K562 (cell line): ENCODE measurements around the gene LENEP. TPM values are rescaled to one million over a fixed set of nuclear protein-coding genes. Genes with fewer than 3 reads are reported as not detected.
A peak's percentile ranks its signal among the peaks of the same experiment; 100 is the strongest.

Experiments used
- BCOR ChIP-seq: fragments of 450-650 bp; IDR thresholded peaks from 2 replicates; pipeline ENCODE4 v1.6.1; 2016
- CAMTA2 ChIP-seq: fragments of 250-450 bp; sonication (Bioruptor Pico); conservative IDR thresholded peaks from 2 replicates; pipeline ENCODE4 v1.5.1; 2022
- COPS2 ChIP-seq: fragments of 450-650 bp; conservative IDR thresholded peaks from 2 replicates; pipeline ENCODE4 v1.6.1; 2016; ENCODE audit warnings: mild to moderate bottlenecking, moderate library complexity
- EGR1 ChIP-seq: fragments of 450-650 bp; conservative IDR thresholded peaks from 2 replicates; pipeline ENCODE4 v1.6.1; 2017; ENCODE audit warnings: mild to moderate bottlenecking
- ELF1 ChIP-seq: fragments of 200-800 bp; sonication (Bioruptor generic); IDR thresholded peaks from 2 replicates; pipeline ENCODE4 v1.6.1; 2016; ENCODE audit warnings: missing genetic modification characterization, missing compliant biosample characterization
- FOXK1 ChIP-seq: sonication (generic); formaldehyde crosslinking; IDR thresholded peaks from 2 replicates; pipeline ENCODE4 v1.8.0; 2022; ENCODE audit warnings: missing genetic modification reagents, mild to moderate bottlenecking, borderline replicate concordance
- NCOA4 ChIP-seq: fragments of 450-650 bp; IDR thresholded peaks from 2 replicates; pipeline ENCODE4 v1.6.1; 2018; ENCODE audit warnings: mild to moderate bottlenecking; ENCODE audit not compliant: partially characterized antibody
- NFE2 ChIP-seq: IDR thresholded peaks from 2 replicates; pipeline ENCODE4 v1.6.1; 2014; ENCODE audit warnings: antibody characterized with exemption, low read depth
- NR2C1 ChIP-seq, 2 experiments: fragments of 450-650 bp; IDR thresholded peaks; 2 replicates each; pipeline ENCODE4 v1.6.1; 2017; ENCODE audit warnings: mild to moderate bottlenecking in 2 of 2, antibody characterized with exemption in 1 of 2, inconsistent platforms in 1 of 2, missing compliant biosample characterization in 1 of 2, missing genetic modification characterization in 1 of 2
- NR4A1 ChIP-seq, 2 experiments: fragments of 250-450 bp in 1 of 2; fragments of 450-650 bp in 1 of 2; sonication (Bioruptor Pico) in 1 of 2; IDR thresholded peaks; 2 replicates each; pipeline versions ENCODE4 v1.4.0 to v1.6.1; 2016 to 2020; ENCODE audit warnings: mild to moderate bottlenecking in 2 of 2, missing compliant biosample characterization in 1 of 2, missing genetic modification characterization in 1 of 2, moderate library complexity in 1 of 2
- POLR2B ChIP-seq: fragments of 450-650 bp; IDR thresholded peaks from 2 replicates; pipeline ENCODE4 v1.6.1; 2018; ENCODE audit warnings: low read depth; ENCODE audit not compliant: partially characterized antibody
- PYGO2 ChIP-seq: fragments of 450-650 bp; IDR thresholded peaks from 2 replicates; pipeline ENCODE4 v1.6.1; 2016; ENCODE audit warnings: mild to moderate bottlenecking, missing genetic modification characterization, moderate library complexity, missing compliant biosample characterization
- SAFB2 ChIP-seq: fragments of 200-400 bp; formaldehyde crosslinking; IDR thresholded peaks from 2 replicates; pipeline ENCODE4 v1.6.1; 2018; ENCODE audit warnings: borderline replicate concordance, low read length, low read depth, moderate library complexity; ENCODE audit not compliant: severe bottlenecking
- SIN3B ChIP-seq: fragments of 450-650 bp; IDR thresholded peaks from 2 replicates; pipeline ENCODE4 v1.6.1; 2017; ENCODE audit warnings: low read depth, mild to moderate bottlenecking, moderate library complexity
- SMAD4 ChIP-seq: fragments of 250-450 bp; sonication (Bioruptor Pico); conservative IDR thresholded peaks from 2 replicates; pipeline ENCODE4 v1.8.0; 2021; ENCODE audit warnings: inconsistent platforms, mild to moderate bottlenecking, moderate library complexity
- SMARCE1 ChIP-seq: fragments of 450-650 bp; IDR thresholded peaks from 2 replicates; pipeline ENCODE4 v1.7.1; 2016; ENCODE audit warnings: mild to moderate bottlenecking
- SREBF2 ChIP-seq: sonication (generic); formaldehyde crosslinking; IDR thresholded peaks from 2 replicates; pipeline ENCODE4 v1.4.0; 2020; ENCODE audit warnings: mild to moderate bottlenecking, missing genetic modification reagents
- SRSF9 ChIP-seq: fragments of 200-400 bp; formaldehyde crosslinking; IDR thresholded peaks from 2 replicates; pipeline ENCODE4 v1.6.1; 2017; ENCODE audit warnings: low read depth, low read length, borderline replicate concordance
- TAF15 ChIP-seq: fragments of 200-400 bp; formaldehyde crosslinking; IDR thresholded peaks from 2 replicates; pipeline ENCODE4 v1.6.1; 2017; ENCODE audit warnings: mild to moderate bottlenecking, low read depth, low read length, moderate library complexity
- TAL1 ChIP-seq: fragments of 450-650 bp; IDR thresholded peaks from 2 replicates; pipeline ENCODE4 v1.6.1; 2016; ENCODE audit warnings: mild to moderate bottlenecking
- TCF3 ChIP-seq: sonication (generic); formaldehyde crosslinking; IDR thresholded peaks from 2 replicates; pipeline ENCODE4 v1.4.0; 2020; ENCODE audit warnings: mild to moderate bottlenecking, missing genetic modification reagents
- TEAD1 ChIP-seq, 2 experiments: fragments of 450-650 bp in 1 of 2; sonication (generic) in 1 of 2; formaldehyde crosslinking; IDR thresholded peaks; 2 replicates each; pipeline versions ENCODE4 v1.4.0 to v1.8.0; 2020 to 2022; ENCODE audit warnings: mild to moderate bottlenecking in 2 of 2, missing genetic modification reagents in 1 of 2
- TFAM ChIP-seq: fragments of 250-450 bp; sonication (Bioruptor Pico); conservative IDR thresholded peaks from 2 replicates; pipeline ENCODE4 v1.5.0; 2021; ENCODE audit warnings: mild to moderate bottlenecking, moderate library complexity
- ZBTB17 ChIP-seq: fragments of 450-650 bp; formaldehyde crosslinking; IDR thresholded peaks from 2 replicates; pipeline ENCODE4 v1.4.0; 2020; ENCODE audit warnings: mild to moderate bottlenecking
- polyA plus RNA-seq, 8 experiments: library from polyadenylated mRNA; depleted of rRNA in 4 of 8; stranded (reverse) in 5 of 8; unstranded in 3 of 8; fragments of >200 nt; fragmentation: Nextera tagmentation in 2 of 8; fragmentation: Illumina TruSeq in 1 of 8; extraction: Ambion mirVana in 2 of 8; extraction: Trizol in 1 of 8; gene quantifications; 2 replicates each; pipeline versions ENCODE4 v1.2.1 to v1.2.3, GENCODE V29; 2011 to 2014; ENCODE audit warnings: inconsistent platforms in 1 of 8, missing spikeins in 1 of 8
- total RNA-seq, 7 experiments: library from RNA; depleted of rRNA in 6 of 7; stranded (reverse); fragments of >200 nt in 6 of 7; fragmentation: Illumina TruSeq in 2 of 7; extraction: Trizol in 2 of 7; gene quantifications; 2 replicates each; pipeline versions ENCODE4 v1.2.1 to v1.2.3, GENCODE V29; 2011 to 2021; ENCODE audit warnings: low replicate concordance in 1 of 7
- TF ChIP-seq, protein P1 (sequence below), 2 experiments: fragments of 450-650 bp; IDR thresholded peaks; 2 replicates each; pipeline ENCODE4 v1.6.1; 2016
- TF ChIP-seq, protein P2 (sequence below): sonication (generic); formaldehyde crosslinking; IDR thresholded peaks from 2 replicates; pipeline ENCODE4 v1.8.0; 2022; ENCODE audit warnings: missing genetic modification reagents, mild to moderate bottlenecking, borderline replicate concordance

LENEP gene
- total and polyA plus RNA-seq, 9 of the 15 experiments (the other 6 are each of a cell fraction or from before 2014, with no cell fraction given): 0.23 to 0.87 (median 0.67) TPM; not detected in 5

DNA sequence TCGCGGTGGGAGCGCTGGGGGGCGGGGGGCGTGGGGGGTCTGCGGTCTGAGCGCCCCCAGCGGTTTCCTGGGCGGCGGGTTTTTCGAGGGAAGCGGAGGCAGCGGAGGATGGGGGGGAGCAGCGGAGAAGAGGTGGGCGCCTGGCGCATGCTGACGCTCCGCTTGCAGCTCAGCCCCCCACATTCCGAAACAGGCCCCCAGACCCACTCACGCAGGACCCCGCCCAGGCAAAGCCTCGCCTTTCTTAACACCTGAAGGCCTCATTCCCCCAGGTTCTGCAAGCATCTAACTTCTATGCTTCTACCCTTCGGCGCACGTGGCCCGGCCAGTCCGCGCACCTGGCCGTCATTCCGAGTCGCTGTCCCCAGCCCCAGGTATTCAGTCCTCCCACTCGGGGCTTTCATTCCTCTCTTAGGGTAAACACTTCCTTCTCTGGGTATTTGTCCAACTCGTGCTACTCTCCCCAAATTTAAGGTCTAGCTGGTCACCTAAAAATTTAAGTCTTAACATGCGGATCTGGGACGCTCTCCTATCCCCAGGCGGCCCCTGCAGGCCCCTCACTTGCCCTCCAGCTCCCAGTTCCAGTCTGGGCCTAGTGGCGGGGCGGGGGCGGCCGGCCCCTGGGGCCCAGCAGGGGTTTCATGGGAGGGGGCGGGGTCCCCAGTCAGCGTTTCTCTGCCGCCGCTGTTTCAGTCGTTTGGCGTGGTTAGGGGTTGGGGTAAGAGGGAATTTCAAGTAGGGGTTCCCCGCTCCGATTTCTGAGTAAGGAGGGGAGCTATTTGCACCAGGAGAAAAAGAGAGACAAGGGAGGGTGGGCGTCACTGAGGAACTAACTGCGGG is 6.4 kb downstream of the LENEP start (continued):
- TF ChIP-seq TAF15 (no peak), EGR1 (peak; percentile 88), TAL1 (no peak), NR2C1 (IDR thresholded peaks at IDR 0.05) (no peak), NR2C1 (tag; IDR thresholded peaks at IDR 0.05) (no peak), PYGO2 (tag) (no peak), FOXK1 (CRISPR knock-in tag) (no peak; the same call in 1 of the 2 replicates), SMARCE1 (0 out of 2 replicates have a peak, but pooled peaks have one; percentile 13), TFAM (no peak), NFE2 (0 out of 2 replicates have a peak, but pooled peaks have one; percentile 5), BCOR (no peak), COPS2 (no peak), NCOA4 (no peak), SREBF2 (CRISPR knock-in tag) (no peak), POLR2B (peak; percentile 58), ELF1 (tag) (peak; percentile 23; the same call in 1 of the 2 replicates), SAFB2 (no peak), SMAD4 (no peak), CAMTA2 (CRISPR knock-in tag) (no peak), TEAD1 (CRISPR knock-in tag; IDR thresholded peaks at IDR 0.05) (peak in 1 of 2 experiments; percentile 28; a peak in 1 of 4 replicates), TCF3 (CRISPR knock-in tag) (no peak), NR4A1 (CRISPR knock-in tag; IDR thresholded peaks at IDR 0.05) (no peak), NR4A1 (tag; IDR thresholded peaks at IDR 0.05) (peak; percentile 51), SRSF9 (no peak), ZBTB17 (CRISPR knock-in tag) (no peak), SIN3B (no peak)
- TF ChIP-seq, protein P1, sequence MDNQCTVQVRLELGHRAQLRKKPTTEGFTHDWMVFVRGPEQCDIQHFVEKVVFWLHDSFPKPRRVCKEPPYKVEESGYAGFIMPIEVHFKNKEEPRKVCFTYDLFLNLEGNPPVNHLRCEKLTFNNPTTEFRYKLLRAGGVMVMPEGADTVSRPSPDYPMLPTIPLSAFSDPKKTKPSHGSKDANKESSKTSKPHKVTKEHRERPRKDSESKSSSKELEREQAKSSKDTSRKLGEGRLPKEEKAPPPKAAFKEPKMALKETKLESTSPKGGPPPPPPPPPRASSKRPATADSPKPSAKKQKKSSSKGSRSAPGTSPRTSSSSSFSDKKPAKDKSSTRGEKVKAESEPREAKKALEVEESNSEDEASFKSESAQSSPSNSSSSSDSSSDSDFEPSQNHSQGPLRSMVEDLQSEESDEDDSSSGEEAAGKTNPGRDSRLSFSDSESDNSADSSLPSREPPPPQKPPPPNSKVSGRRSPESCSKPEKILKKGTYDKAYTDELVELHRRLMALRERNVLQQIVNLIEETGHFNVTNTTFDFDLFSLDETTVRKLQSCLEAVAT (IDR thresholded peaks at IDR 0.05): peak in 1 of 2 experiments; percentile 46; a peak in 1 of 4 replicates
- TF ChIP-seq, protein P2, sequence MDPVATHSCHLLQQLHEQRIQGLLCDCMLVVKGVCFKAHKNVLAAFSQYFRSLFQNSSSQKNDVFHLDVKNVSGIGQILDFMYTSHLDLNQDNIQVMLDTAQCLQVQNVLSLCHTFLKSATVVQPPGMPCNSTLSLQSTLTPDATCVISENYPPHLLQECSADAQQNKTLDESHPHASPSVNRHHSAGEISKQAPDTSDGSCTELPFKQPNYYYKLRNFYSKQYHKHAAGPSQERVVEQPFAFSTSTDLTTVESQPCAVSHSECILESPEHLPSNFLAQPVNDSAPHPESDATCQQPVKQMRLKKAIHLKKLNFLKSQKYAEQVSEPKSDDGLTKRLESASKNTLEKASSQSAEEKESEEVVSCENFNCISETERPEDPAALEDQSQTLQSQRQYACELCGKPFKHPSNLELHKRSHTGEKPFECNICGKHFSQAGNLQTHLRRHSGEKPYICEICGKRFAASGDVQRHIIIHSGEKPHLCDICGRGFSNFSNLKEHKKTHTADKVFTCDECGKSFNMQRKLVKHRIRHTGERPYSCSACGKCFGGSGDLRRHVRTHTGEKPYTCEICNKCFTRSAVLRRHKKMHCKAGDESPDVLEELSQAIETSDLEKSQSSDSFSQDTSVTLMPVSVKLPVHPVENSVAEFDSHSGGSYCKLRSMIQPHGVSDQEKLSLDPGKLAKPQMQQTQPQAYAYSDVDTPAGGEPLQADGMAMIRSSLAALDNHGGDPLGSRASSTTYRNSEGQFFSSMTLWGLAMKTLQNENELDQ (CRISPR knock-in tag): no peak
